HG03095 (cell line): ENCODE measurements around the gene PANX3.

Experiments
- ATAC-seq: cut with Tn5 transposase; IDR thresholded peaks from one replicate; pipeline ENCODE4 v1.9.1; 2021; ENCODE audit warnings: moderate library complexity; ENCODE audit not compliant: unreplicated experiment

Gene PANX3

GRCh38 chr11:124612567-124613246 is 1.5 kb downstream of the PANX3 start:
- no peak for ATAC-seq

GRCh38 chr11:124618863-124619262 is 7.6 kb downstream of the PANX3 start:
- no peak for ATAC-seq

- peak; percentile 99 for ATAC-seq
Observed at GRCh38 chr11:124622531-124623451, 11.6 kb downstream of the PANX3 start, which contains the start of gene TBRG1. Gene TBRG1, plus strand, starts transcription at chr11:124622864. Its CDS starts 220 bp downstream, at chr11:124623084.

- ATAC-seq: no peak
Observed at GRCh38 chr11:124623861-124624525, 12.8 kb downstream of the PANX3 start.

GRCh38 chr11:124625504-124626168 is 14.4 kb downstream of the PANX3 start:
- ATAC-seq: no peak

- ATAC-seq: no peak
Observed at GRCh38 chr11:124627546-124627945, 16.3 kb downstream of the PANX3 start.

GRCh38 chr11:124629961-124630360 is 18.7 kb downstream of the PANX3 start:
- no peak for ATAC-seq

GRCh38 chr11:124633355-124633754 is 22.1 kb downstream of the PANX3 start:
- no peak for ATAC-seq

- ATAC-seq: no peak
Observed at GRCh38 chr11:124635932-124636331, 24.7 kb downstream of the PANX3 start.

- ATAC-seq: no peak
Observed at GRCh38 chr11:124638500-124638899, 27.3 kb downstream of the PANX3 start.

- ATAC-seq: no peak
Observed at GRCh38 chr11:124639186-124639585, 28.0 kb downstream of the PANX3 start.

GRCh38 chr11:124640666-124641065 is 29.4 kb downstream of the PANX3 start:
- ATAC-seq: no peak

GRCh38 chr11:124642628-124643027 is 31.4 kb downstream of the PANX3 start:
- no peak for ATAC-seq

GRCh38 chr11:124643042-124643604 is 31.9 kb downstream of the PANX3 start:
- no peak for ATAC-seq

- no peak for ATAC-seq
Observed at GRCh38 chr11:124643605-124644425, 32.6 kb downstream of the PANX3 start.

- peak; percentile 54 for ATAC-seq
Observed at GRCh38 chr11:124644426-124645280, 33.4 kb downstream of the PANX3 start.

GRCh38 chr11:124646148-124646547 is 34.9 kb downstream of the PANX3 start:
- ATAC-seq: no peak

GRCh38 chr11:124648610-124649009 is 37.4 kb downstream of the PANX3 start:
- no peak for ATAC-seq
